ENCODE results near the gene TLR10.

The TLR10 gene

DNA sequence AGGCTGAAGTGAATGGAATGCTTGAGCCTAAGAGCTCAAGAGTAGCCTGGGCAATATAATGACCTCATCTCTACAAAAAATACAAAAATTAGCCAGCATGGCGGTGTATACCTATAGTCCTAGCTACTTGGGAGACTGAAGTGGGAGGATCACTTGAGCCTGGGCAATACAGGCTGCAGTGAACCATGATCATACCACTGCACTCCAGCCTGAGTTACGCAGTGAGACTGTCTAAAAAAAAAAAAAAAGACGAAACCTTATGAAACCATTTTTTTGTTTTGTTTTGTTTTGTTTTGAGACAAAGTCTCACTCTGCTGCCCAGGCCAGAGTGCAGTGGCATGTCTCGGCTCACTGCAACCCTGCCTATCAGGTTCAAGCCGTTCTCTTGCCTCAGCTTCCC lies 36.9 kb downstream of the TLR10 start:
- TF ChIP-seq EZH2phosphoT487 (IDR thresholded peaks at IDR 0.05; ENCODE audit: low read depth) (no peak), CTCF (IDR thresholded peaks at IDR 0.05; ENCODE audit: low read depth, low read length) (no peak)
- Histone ChIP-seq H3K79me2 (ENCODE audit: low read length) (no peaks in the 10 kb centered on the region), H2AFZ (ENCODE audit: low read depth, low read length) (no peak overlapping the region), H3K4me2 (ENCODE audit: low read length) (no peak overlapping the region), H3K9me3 (ENCODE audit: insufficient read depth, low read length) (0 out of 2 replicates have a peak, but pooled peaks cover 3% of the 10 kb centered on the region), H3K9ac (ENCODE audit: low read length) (no peak overlapping the region), H3K27me3 (ENCODE audit: low read depth, low read length) (no peaks in the 10 kb centered on the region), H3K4me3 (ENCODE audit: low read length) (no peak overlapping the region), H3K36me3 (replicated peaks; ENCODE audit: low read depth, low read length) (peaks cover 10% of the 10 kb centered on the region), H3K27ac (ENCODE audit: low read length) (no peak overlapping the region), H3K4me1 (ENCODE audit: low read length) (peaks cover 22% of the 10 kb centered on the region), H4K20me1 (ENCODE audit: insufficient read depth, low read length) (no peaks in the 10 kb centered on the region)

DNA sequence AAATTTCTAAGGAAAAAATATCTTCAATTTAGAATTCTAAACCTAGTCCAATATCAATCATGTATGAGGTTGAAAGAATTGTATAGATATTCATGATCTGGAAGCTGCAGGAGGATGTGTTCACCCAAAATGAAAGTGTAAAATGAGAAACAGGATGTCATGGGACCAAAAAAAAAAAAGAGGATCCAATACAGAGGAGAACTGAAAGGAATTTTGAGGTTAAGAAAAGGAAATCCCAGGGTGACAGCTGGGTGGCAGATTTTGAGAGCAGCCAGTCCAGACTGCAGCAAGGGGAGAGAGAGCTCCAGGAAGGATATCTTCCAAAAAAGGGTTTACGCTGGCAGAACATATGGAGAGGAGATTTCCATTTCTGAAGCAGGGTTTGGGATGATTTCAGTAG lies 38.9 kb downstream of the TLR10 start:
- Histone ChIP-seq H3K79me2 (ENCODE audit: low read length) (no peaks in the 10 kb centered on the region), H3K9me3 (ENCODE audit: insufficient read depth, low read length) (0 out of 2 replicates have a peak, but pooled peaks cover 1% of the 10 kb centered on the region), H3K27me3 (ENCODE audit: low read depth, low read length) (no peaks in the 10 kb centered on the region), H2AFZ (ENCODE audit: low read depth, low read length) (no peak overlapping the region), H3K4me1 (ENCODE audit: low read length) (peaks cover 22% of the 10 kb centered on the region), H3K4me2 (ENCODE audit: low read length) (peak overlapping the region; percentile 72), H3K9ac (ENCODE audit: low read length) (no peak overlapping the region), H4K20me1 (ENCODE audit: insufficient read depth, low read length) (no peaks in the 10 kb centered on the region), H3K36me3 (replicated peaks; ENCODE audit: low read depth, low read length) (peaks cover 10% of the 10 kb centered on the region), H3K4me3 (ENCODE audit: low read length) (peak overlapping the region; percentile 35), H3K27ac (ENCODE audit: low read length) (no peak overlapping the region)
- TF ChIP-seq CTCF (IDR thresholded peaks at IDR 0.05; ENCODE audit: low read depth, low read length) (no peak), EZH2phosphoT487 (IDR thresholded peaks at IDR 0.05; ENCODE audit: low read depth) (no peak)

GRCh38 chr4:38740303-38740702 lies 42.5 kb downstream of the TLR10 start:
- Histone ChIP-seq H3K9ac (ENCODE audit: low read length) (no peak overlapping the region), H2AFZ (ENCODE audit: low read depth, low read length) (no peak overlapping the region), H3K4me2 (ENCODE audit: low read length) (no peak overlapping the region), H4K20me1 (ENCODE audit: insufficient read depth, low read length) (no peaks in the 10 kb centered on the region), H3K27me3 (ENCODE audit: low read depth, low read length) (no peaks in the 10 kb centered on the region), H3K27ac (ENCODE audit: low read length) (no peak overlapping the region), H3K79me2 (ENCODE audit: low read length) (no peaks in the 10 kb centered on the region), H3K4me3 (ENCODE audit: low read length) (no peak overlapping the region), H3K9me3 (ENCODE audit: insufficient read depth, low read length) (no peaks in the 10 kb centered on the region), H3K36me3 (replicated peaks; ENCODE audit: low read depth, low read length) (no peaks in the 10 kb centered on the region), H3K4me1 (ENCODE audit: low read length) (peaks cover 22% of the 10 kb centered on the region)
- TF ChIP-seq CTCF (IDR thresholded peaks at IDR 0.05; ENCODE audit: low read depth, low read length) (no peak), EZH2phosphoT487 (IDR thresholded peaks at IDR 0.05; ENCODE audit: low read depth) (no peak)

GRCh38 chr4:38738940-38739803 lies 43.6 kb downstream of the TLR10 start:
- no peak overlapping the region for H3K9ac ChIP-seq (ENCODE audit: low read length)
- H3K79me2 ChIP-seq (ENCODE audit: low read length): no peaks in the 10 kb centered on the region
- H2AFZ ChIP-seq (ENCODE audit: low read depth, low read length): no peak overlapping the region
- H3K4me3 ChIP-seq (ENCODE audit: low read length): no peak overlapping the region
- H3K27me3 ChIP-seq (ENCODE audit: low read depth, low read length): no peaks in the 10 kb centered on the region
- H3K4me2 ChIP-seq (ENCODE audit: low read length): no peak overlapping the region
- no peaks in the 10 kb centered on the region for H3K36me3 ChIP-seq (replicated peaks; ENCODE audit: low read depth, low read length)
- H3K27ac ChIP-seq (ENCODE audit: low read length): no peak overlapping the region
- H3K9me3 ChIP-seq (ENCODE audit: insufficient read depth, low read length): no peaks in the 10 kb centered on the region
- peaks cover 19% of the 10 kb centered on the region for H3K4me1 ChIP-seq (ENCODE audit: low read length)
- TF ChIP-seq CTCF (IDR thresholded peaks at IDR 0.05; ENCODE audit: low read depth, low read length) (no peak), EZH2phosphoT487 (IDR thresholded peaks at IDR 0.05; ENCODE audit: low read depth) (no peak)
- no peaks in the 10 kb centered on the region for H4K20me1 ChIP-seq (ENCODE audit: insufficient read depth, low read length)

All from OCI-LY3 (cell line).